GM21360 (cell line): ENCODE measurements around the gene PPEF1.
"Not testable (repeated sequence)": the region's sequence is repeated elsewhere in the genome, so short reads cannot be mapped to it uniquely, and the experiment has no call there.

Experiments
- ATAC-seq: cut with Tn5 transposase; IDR thresholded peaks from one replicate; pipeline ENCODE4 v1.9.1; 2021; ENCODE audit warnings: mild to moderate bottlenecking, moderate library complexity; ENCODE audit not compliant: unreplicated experiment

The PPEF1 gene

GRCh38 chrX:18702362-18703195 lies 4.9 kb upstream of the PPEF1 start:
- ATAC-seq: no peak

- no peak for ATAC-seq
Measured at GRCh38 chrX:18709833-18710232, 2.4 kb downstream of the PPEF1 start.

- ATAC-seq: no peak
Measured at GRCh38 chrX:18714910-18715309, 7.5 kb downstream of the PPEF1 start.

GRCh38 chrX:18719852-18720251 lies 12.4 kb downstream of the PPEF1 start:
- ATAC-seq: no peak

GRCh38 chrX:18721683-18722499 lies 14.4 kb downstream of the PPEF1 start:
- no peak for ATAC-seq

GRCh38 chrX:18722500-18723071 lies 15.1 kb downstream of the PPEF1 start:
- ATAC-seq: no peak

- ATAC-seq: no peak
Measured at GRCh38 chrX:18725310-18725943, 18.0 kb downstream of the PPEF1 start.

GRCh38 chrX:18733287-18733686 lies 25.8 kb downstream of the PPEF1 start:
- ATAC-seq: no peak

- ATAC-seq: not testable (repeated sequence)
Measured at GRCh38 chrX:18739609-18740008, 32.2 kb downstream of the PPEF1 start.

GRCh38 chrX:18748499-18748898 lies 41.1 kb downstream of the PPEF1 start:
- ATAC-seq: no peak

- ATAC-seq: no peak
Measured at GRCh38 chrX:18753631-18754030, 46.2 kb downstream of the PPEF1 start.

- ATAC-seq: no peak
Measured at GRCh38 chrX:18755651-18756050, 48.2 kb downstream of the PPEF1 start.

GRCh38 chrX:18757956-18758932 lies 50.8 kb downstream of the PPEF1 start:
- ATAC-seq: no peak

- no peak for ATAC-seq
Measured at GRCh38 chrX:18761750-18762149, 54.3 kb downstream of the PPEF1 start.

- not testable (repeated sequence) for ATAC-seq
Measured at GRCh38 chrX:18763106-18763505, 55.7 kb downstream of the PPEF1 start.

- ATAC-seq: no peak
Measured at GRCh38 chrX:18769364-18769763, 61.9 kb downstream of the PPEF1 start.

GRCh38 chrX:18769812-18770573 lies 62.5 kb downstream of the PPEF1 start:
- no peak for ATAC-seq

- no peak for ATAC-seq
Measured at GRCh38 chrX:18789916-18790315, 82.5 kb downstream of the PPEF1 start.

GRCh38 chrX:18792828-18793227 lies 85.4 kb downstream of the PPEF1 start:
- no peak for ATAC-seq
